GM20000 (cell line): ENCODE data around the gene STMND1.

Experiments used
- DNase-seq: peaks from one replicate; pipeline ENCODE4 v3.0.0; 2012; ENCODE audit warnings: low spot score
- TF ChIP-seq, protein P1 (sequence below): IDR thresholded peaks from 2 replicates; pipeline ENCODE4 v1.5.1; 2012; ENCODE audit warnings: mild to moderate bottlenecking, control low read depth; ENCODE audit errors: extremely low read depth, missing control alignments

STMND1 gene

DNA sequence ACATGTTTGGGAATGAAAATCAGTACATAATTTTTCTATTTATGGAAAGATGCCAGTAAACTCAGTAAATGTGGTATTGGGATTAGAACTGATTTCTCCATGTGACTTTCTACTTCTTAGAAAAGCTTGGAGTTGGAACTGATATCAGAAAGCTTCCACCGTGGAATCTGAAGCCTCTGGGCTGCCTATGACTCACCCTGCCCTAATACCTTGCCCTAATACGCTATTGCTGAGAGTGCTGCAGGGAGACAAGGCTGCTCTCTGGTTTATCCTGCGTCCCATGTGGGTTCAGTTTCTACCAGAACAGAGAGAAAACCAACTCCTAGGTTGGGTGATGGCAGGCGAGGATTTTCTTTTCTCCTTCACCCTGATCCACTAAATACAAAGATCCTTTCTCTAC is 3.3 kb upstream of the STMND1 start:
- DNase-seq: no peak
- TF ChIP-seq, protein P1, sequence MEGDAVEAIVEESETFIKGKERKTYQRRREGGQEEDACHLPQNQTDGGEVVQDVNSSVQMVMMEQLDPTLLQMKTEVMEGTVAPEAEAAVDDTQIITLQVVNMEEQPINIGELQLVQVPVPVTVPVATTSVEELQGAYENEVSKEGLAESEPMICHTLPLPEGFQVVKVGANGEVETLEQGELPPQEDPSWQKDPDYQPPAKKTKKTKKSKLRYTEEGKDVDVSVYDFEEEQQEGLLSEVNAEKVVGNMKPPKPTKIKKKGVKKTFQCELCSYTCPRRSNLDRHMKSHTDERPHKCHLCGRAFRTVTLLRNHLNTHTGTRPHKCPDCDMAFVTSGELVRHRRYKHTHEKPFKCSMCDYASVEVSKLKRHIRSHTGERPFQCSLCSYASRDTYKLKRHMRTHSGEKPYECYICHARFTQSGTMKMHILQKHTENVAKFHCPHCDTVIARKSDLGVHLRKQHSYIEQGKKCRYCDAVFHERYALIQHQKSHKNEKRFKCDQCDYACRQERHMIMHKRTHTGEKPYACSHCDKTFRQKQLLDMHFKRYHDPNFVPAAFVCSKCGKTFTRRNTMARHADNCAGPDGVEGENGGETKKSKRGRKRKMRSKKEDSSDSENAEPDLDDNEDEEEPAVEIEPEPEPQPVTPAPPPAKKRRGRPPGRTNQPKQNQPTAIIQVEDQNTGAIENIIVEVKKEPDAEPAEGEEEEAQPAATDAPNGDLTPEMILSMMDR: no peak

DNA sequence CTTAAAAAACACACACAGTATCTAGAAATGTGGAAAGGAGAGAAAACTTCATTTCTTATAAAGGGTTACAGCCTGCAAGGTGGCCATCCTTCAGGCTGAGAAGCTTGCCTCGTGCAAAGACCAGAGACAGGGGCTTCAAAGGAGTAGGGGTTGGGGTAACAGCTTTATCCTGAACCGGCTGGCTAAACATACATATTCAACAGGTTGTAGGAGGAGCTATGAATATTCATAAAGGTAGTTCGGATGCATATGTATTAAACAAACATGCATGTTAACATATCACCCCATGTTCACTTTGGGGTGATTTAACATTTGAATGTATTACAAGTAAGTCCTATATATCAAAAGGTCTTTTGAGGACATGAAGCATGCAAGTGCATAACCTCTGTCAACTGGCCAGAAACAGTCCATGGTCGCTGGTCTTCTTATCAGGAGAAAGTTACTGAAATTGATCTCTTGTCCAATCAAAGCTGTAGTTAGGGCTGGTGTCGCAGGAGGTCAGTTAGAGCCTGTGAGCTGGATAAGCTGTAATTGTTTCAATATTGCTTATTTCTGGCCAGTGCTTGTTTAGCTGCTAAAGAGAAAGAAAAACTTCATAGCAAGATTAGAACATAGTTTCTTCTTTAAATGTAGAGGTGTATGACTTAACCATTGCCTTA is 2.3 kb upstream of the STMND1 start:
- no peak for DNase-seq
- TF ChIP-seq, protein P1: no peak

DNA sequence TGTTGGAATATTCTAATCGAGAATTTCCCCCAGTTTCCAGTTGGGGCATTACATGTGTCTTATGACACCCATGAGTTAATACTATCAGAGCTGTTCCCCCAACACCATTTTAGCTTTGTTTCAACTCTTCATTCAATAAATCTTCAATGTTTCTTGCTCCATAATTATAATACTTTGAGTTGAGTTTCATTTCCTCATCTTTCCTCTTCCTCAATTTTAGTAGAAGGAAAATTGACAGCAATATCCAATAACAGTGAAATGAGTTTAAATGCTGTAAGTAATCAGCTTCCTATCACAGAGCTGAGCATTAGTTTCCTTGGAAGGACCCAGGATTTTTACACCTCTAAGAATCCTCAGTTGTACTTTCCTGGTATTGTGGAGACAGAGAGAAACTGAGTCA is 1.0 kb upstream of the STMND1 start:
- TF ChIP-seq, protein P1: no peak
- no peak for DNase-seq

DNA sequence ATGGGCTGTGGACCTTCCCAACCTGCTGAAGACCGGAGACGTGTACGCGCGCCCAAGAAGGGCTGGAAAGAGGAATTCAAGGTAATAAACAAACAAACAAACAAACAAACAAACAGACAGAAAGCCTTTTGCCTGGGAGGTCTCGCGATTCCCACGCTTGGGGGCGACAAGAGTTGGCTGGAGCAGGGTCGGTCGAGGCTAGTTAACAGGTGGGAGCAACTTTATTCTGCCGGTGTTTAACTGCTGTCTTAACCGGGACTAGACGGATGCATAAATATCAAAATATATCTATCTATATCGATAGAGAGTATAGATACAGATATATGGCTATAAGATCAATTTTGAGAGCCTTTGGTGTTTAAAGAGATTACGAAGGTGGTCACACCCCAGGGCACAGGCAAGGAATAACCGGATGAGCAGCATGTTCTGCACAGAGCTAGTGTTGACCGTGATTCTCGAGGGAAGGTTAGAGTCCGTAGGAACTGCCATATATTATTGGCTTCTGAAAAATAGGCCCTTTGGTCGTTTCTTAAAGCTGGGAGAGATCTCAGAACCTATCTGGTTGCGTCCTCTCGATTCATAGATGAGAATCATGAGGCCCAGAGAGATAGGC is 514 bp downstream of the STMND1 start:
- TF ChIP-seq, protein P1: no peak
- no peak for DNase-seq

DNA sequence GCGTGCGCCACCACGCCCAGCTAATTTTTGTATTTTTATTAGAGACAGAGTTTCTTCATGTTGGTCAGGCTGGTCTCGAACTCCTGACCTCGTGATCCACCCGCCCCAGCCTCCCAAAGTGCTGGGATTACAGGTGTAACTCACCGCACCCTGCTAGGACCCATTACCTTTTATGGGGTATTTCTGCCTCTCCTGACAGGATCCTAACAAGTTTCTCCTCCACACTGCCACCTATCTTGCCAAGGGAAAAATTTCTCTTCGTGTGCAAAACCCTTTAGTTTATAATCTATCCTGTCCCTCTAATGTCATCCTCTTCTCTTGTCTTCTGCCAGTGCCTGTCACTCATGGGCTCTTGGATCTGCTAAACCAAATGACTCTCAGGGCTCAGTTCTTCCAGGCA is 1.9 kb downstream of the STMND1 start:
- DNase-seq: no peak

DNA sequence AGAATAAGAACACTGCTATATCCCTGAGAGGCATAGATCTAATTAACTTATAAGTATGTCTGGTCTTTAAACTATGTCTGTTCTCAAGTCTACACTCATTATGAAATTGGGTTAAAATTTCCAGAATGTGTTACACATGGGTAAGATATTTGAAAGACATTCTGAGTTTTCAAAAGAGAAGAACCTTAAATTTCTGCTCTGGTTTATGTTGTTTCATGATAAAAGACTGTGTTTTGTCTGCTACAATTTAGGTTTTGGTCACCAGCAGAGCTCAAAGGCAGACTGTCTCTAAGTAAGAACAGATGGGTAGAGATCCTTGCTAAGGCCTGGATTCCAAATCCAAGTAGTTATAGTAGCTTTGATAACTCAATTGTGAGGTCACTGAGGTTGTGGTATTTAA is 6.0 kb downstream of the STMND1 start:
- TF ChIP-seq, protein P1: no peak
- no peak for DNase-seq

More for the DNA sequence above, 1.9 kb downstream of the STMND1 start:
- TF ChIP-seq, protein P1: no peak

DNA sequence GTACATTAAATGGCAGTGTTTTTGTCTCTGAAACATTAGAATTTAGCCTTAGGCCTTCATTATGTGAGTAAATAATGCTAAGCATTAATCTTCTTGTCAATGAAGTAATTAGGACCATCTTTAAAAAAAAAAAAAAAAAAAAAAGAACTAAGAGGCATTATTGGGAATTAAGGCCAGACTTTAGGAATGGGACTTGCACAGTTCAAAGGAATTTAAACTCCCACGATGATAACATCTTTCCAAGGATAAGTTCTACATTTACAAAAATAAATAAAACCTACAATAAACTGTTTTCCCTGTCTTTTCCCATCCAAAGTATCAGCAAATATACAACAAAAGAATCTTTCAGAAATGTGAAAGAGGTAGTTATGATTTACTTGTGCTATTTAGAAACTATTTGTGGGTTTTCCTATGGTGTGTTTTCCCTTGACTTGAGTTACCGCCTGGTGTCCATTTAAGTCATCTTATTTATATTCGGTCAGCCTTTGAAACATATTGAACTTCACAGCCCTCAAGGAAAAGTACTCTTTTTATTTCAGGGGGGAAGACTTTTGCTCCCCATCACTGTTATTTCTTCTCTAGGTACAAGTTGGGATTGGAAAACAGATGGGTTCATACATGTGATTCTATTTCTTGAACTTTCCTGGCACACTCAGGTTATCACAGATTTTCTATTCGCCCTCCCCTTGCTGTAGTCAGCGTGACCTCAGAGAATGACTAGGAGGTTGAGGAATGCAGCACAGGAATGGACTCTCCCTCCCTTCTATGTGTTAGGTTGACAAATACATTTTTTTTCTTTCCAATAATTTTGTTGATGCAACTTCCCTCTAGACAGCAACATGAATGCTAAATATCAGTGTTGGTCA is 13.6 kb downstream of the STMND1 start:
- TF ChIP-seq, protein P1: no peak

More for the DNA sequence above, 13.6 kb downstream of the STMND1 start:
- no peak for DNase-seq
